Keratinocyte (primary cell): ENCODE results near the gene CD164L2.

Experiments used
- EZH2 ChIP-seq: IDR thresholded peaks from one replicate; pipeline ENCODE4 v1.6.1; 2012; ENCODE audit warnings: inconsistent platforms, mild to moderate bottlenecking, low read length, moderate library complexity
- TF ChIP-seq, protein P1 (sequence below), 3 experiments: IDR thresholded peaks in 1 of 3; conservative IDR thresholded peaks in 1 of 3; optimal IDR thresholded peaks in 1 of 3; 2 replicates in 2 of 3; 3 replicates in 1 of 3; pipeline versions ENCODE3 to v1.5.1; 2011; ENCODE audit warnings: low read length in 3 of 3, mild to moderate bottlenecking in 3 of 3, moderate library complexity in 2 of 3, control low read depth in 1 of 3, inconsistent platforms in 1 of 3; ENCODE audit not compliant: insufficient read depth in 2 of 3; ENCODE audit errors: extremely low read depth in 1 of 3

DNA sequence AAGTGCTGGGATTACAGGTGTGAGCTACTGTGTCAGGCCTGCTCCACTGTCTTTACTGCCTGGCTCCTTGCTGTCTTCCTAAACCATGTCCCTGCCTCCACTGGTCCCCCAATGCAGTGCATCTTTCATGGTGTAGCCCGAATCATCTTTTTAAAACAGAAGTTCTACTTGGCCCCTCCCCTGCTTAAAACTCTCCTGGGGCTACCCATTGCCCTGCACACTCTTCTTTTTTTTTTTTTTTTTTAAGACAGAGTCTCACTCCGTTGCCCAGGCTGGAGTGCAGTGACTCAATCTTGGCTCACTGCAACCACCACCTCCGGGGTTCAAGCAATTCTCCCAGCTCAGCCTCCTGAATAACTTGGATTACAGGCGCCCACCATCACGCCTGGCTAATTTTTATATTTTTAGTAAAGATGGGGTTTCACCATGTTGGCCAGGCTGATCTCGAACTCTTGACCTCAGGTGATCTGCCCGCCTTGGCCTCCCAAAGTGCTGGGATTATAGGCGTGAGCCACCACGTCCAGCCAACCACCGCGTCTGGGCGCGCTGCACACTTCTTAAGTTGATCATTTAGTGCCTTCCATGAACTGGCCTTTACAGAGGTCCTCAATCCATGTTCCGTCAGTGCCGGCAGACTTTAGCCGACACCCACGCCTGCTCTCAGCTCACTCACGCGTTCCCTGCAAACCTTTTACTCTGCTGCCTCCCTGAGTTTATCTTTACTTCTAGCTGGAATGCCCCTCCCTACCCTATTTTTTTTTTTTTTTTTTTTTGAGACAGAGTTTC lies 10.9 kb downstream of the CD164L2 start:
- TF ChIP-seq, protein P1, sequence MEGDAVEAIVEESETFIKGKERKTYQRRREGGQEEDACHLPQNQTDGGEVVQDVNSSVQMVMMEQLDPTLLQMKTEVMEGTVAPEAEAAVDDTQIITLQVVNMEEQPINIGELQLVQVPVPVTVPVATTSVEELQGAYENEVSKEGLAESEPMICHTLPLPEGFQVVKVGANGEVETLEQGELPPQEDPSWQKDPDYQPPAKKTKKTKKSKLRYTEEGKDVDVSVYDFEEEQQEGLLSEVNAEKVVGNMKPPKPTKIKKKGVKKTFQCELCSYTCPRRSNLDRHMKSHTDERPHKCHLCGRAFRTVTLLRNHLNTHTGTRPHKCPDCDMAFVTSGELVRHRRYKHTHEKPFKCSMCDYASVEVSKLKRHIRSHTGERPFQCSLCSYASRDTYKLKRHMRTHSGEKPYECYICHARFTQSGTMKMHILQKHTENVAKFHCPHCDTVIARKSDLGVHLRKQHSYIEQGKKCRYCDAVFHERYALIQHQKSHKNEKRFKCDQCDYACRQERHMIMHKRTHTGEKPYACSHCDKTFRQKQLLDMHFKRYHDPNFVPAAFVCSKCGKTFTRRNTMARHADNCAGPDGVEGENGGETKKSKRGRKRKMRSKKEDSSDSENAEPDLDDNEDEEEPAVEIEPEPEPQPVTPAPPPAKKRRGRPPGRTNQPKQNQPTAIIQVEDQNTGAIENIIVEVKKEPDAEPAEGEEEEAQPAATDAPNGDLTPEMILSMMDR (optimal IDR thresholded peaks at IDR 0.05 in 1 of 3, IDR thresholded peaks at IDR 0.05 in 1 of 3, conservative IDR thresholded peaks at IDR 0.05 in 1 of 3; ENCODE audit: extremely low read depth in 1 of 3, insufficient read depth in 2 of 3, low read length in 3 of 3), result peak in 1 of 3 experiments; percentile 32
- no peak for TF ChIP-seq EZH2
